DND-41 (cell line): ENCODE measurements around the gene MYOM1.

Source experiments
- CTCF ChIP-seq: IDR thresholded peaks from 2 replicates; pipeline ENCODE4 v1.5.1; 2012; ENCODE audit warnings: borderline replicate concordance, low read length, moderate library complexity, mild to moderate bottlenecking; ENCODE audit not compliant: poor library complexity, severe bottlenecking; ENCODE audit errors: extremely low read depth
- EZH2 ChIP-seq: IDR thresholded peaks from 3 replicates; pipeline ENCODE4 v1.6.1; 2012; ENCODE audit warnings: borderline replicate concordance, low read depth, mild to moderate bottlenecking, moderate library complexity, low read length, inconsistent platforms; ENCODE audit not compliant: severe bottlenecking

GRCh38 chr18:3245853-3246634 is 26.3 kb upstream of the MYOM1 start:
- TF ChIP-seq CTCF: peak; percentile 96
- no peak for TF ChIP-seq EZH2
